Measurements from ENCODE around the gene LMX1A.

LMX1A gene

DNA sequence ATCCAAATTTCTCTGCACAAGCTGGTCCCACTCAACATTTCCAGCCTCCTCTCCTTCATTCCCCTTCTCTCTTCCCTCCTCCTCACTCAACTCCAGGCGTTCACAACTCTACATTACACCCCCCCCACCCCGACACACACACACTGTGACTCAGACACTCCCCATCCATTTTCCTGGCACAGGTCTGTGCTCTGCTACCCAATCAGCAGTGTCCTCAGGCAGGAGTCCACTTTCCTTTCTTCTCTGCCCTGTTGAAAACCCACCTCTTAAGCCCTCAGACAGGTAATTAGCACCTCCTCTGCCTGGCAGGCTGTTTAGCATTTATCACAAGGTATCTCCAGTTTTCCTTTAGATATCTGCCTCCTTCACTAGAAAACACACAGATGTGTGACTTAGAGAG, 8.8 kb upstream of the LMX1A start:
- no peak overlapping the region for H3K27ac ChIP-seq
- no peak for TF ChIP-seq ZFX (IDR thresholded peaks at IDR 0.05)
- TF ChIP-seq, protein P1, sequence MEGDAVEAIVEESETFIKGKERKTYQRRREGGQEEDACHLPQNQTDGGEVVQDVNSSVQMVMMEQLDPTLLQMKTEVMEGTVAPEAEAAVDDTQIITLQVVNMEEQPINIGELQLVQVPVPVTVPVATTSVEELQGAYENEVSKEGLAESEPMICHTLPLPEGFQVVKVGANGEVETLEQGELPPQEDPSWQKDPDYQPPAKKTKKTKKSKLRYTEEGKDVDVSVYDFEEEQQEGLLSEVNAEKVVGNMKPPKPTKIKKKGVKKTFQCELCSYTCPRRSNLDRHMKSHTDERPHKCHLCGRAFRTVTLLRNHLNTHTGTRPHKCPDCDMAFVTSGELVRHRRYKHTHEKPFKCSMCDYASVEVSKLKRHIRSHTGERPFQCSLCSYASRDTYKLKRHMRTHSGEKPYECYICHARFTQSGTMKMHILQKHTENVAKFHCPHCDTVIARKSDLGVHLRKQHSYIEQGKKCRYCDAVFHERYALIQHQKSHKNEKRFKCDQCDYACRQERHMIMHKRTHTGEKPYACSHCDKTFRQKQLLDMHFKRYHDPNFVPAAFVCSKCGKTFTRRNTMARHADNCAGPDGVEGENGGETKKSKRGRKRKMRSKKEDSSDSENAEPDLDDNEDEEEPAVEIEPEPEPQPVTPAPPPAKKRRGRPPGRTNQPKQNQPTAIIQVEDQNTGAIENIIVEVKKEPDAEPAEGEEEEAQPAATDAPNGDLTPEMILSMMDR (conservative IDR thresholded peaks at IDR 0.05): no peak

DNA sequence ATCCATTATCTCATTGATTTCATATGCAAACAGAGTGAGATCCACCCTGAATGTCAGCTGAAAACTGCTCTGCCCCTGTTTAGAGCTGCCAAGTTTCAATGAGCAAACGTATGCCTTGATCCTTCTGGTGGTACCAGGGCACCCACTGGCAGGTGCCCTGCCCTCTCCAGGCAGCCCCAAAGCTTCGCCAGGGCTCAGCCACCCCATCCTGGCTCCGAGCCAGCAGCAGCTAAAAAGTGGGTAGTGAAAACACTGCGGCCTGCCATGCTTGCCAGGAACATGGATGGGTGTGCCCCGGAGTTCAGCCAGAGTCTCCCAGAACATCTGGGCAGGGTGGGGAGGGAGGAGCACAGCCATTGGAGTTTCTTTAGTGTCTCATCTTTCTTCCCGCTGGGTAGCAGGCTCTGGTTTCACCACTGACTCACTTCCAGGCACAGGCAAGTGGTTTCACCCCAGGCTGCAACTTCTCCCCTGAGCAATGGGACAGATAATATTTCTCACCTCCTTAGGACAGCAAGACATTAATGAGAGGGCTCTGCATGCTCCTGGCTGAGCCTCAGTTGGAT, 8.1 kb upstream of the LMX1A start:
- H3K27ac ChIP-seq: no peak overlapping the region

DNA sequence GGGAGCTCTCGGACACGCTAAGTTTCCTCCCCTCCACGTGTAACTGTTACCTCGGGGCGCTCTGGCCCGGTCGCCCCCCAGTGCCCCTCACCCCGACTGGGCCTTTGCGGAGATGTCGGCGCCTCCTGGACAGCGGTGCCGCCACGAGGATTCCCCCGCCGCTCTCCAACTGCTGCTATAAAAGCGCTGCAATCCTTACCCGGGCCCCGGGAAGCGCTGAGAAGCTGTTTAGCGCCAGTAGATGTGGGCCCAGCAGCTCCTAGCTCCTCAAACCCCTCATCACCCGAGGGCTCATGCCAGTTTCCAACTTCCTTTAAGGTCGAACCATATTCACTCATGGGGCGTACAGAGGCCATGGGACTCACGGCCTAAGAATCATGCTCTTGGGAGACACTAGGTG, 361 bp upstream of the LMX1A start:
- H3K27ac ChIP-seq: no peak overlapping the region
- TF ChIP-seq, protein P1 (conservative IDR thresholded peaks at IDR 0.05): no peak
- no peak for TF ChIP-seq ZFX (IDR thresholded peaks at IDR 0.05)

More for the DNA sequence above, 8.1 kb upstream of the LMX1A start:
- TF ChIP-seq ZFX (IDR thresholded peaks at IDR 0.05): no peak
- TF ChIP-seq, protein P1 (conservative IDR thresholded peaks at IDR 0.05): no peak

DNA sequence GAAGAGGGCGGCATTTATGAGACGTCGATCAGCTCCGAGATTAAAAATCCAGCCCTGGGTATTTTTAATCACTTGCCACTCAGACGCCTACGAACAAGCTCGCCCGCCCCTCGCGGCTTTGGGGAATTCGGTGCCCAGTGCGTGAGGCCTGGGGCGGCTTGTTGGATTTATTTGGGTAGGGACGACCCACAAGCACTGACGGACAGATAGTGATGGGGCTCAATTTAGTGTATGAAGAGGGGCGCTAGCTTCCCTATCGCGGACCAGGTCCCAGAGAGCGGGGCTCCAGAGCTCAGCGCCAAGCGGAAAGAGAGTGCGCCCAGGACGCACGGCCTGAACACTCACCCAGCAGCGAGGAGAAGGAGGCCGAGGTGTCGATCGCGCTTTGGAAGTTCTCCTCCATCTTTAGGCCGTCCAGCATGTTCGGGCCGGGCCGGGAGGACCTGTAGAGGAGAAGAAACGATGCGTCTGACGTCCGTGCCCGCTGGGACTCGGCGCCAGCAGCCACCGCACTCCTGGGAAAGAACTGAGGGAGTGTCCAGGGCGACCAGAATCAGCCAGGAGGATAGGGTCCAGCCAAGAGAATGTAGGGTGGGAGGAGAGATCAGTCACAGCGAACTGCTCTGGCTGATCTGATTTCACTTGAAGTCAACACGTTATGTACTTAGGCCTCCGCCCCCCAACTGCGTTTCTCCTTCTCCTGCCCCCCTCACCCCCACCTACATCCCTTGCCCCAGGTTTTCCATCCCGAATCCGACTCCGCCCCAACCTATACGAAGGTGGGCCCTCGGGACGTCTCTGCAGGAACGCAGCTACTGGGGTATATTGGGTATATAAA, 1.2 kb downstream of the LMX1A start:
- TF ChIP-seq, protein P1 (conservative IDR thresholded peaks at IDR 0.05): no peak
- TF ChIP-seq ZFX (IDR thresholded peaks at IDR 0.05): no peak
- no peak overlapping the region for H3K27ac ChIP-seq

DNA sequence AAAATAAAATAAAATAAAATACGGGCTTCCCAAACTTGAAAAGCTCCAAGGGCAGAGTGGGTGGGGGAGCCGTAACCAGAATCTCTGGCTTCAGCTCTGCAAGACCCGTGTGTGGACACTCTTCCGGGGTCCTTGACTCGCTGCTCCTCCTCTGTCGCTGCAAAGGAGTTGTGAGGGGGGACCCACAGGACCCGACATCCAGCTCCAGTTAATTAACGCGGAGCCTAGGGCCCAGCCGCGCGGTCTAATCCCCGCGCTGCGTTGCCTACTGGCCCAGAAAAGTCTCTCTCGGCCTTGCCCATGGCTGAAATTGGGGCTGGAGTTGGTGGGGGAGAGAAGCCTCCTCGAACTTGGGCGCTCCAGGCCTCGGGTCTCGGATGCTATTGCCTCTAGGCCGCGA, 1.8 kb downstream of the LMX1A start:
- H3K27ac ChIP-seq: no peak overlapping the region
- TF ChIP-seq, protein P1 (conservative IDR thresholded peaks at IDR 0.05): no peak
- TF ChIP-seq ZFX (IDR thresholded peaks at IDR 0.05): no peak

DNA sequence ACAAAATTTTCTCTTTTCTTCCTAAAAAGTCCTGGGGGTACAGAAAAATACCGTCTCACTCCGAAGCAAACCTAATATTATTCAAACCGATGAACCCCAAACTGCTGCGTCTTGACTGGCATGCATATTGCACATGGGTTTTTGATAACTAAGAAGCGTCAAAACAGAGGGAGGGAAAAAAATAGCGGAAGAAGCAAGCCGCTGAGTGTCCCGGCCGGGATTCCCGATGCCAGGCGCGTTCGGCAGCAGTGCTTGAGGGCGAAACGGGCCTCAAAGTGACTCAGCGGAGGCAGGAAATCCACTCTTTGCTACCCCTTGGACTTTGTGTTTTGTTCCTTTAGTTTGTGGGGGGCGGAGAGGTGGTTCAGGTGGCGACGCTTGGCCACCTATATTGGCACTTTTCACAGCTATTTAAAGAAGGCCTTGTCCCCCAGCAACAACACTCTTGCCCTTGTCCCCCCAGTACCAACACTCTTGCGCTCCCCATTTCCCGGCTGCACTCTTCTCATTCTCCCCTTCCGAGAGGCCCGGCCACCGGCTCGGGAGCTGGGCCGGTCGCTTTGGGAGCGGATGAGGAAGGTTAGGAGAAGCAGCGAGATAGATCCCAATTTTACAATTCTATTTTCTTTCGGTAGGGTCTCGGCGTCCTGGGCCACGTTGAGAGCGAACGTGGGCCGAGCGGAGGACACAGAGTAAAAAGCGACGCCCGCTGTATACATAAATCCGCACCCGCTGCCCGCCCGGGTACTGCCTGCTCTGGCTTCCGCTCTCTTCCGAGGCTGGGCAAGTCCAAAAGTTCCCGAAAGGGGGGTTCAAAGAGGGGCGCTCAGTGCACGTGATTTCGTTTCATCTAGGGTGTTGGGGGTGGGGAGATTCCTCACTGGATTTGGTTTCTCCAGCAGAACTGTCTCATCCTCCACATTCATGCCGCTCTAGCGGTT, 2.5 kb downstream of the LMX1A start:
- H3K27ac ChIP-seq: no peak overlapping the region
- TF ChIP-seq ZFX (IDR thresholded peaks at IDR 0.05): no peak
- TF ChIP-seq, protein P1 (conservative IDR thresholded peaks at IDR 0.05): no peak
